Raji (cell line): Measurements from ENCODE around the gene CAMTA1.

ENCODE experiments used
- POLR2A ChIP-seq: IDR thresholded peaks from 2 replicates; pipeline ENCODE4 v1.6.1; 2011; ENCODE audit warnings: low read depth, low read length, control low read depth; ENCODE audit not compliant: insufficient read depth

Gene CAMTA1

GRCh38 chr1:7130127-7130526 lies 344.9 kb downstream of the CAMTA1 start:
- no peak for TF ChIP-seq POLR2A

- TF ChIP-seq POLR2A: no peak
These were observed 350.2 kb downstream of the CAMTA1 start for GRCh38 chr1:7135493-7135892.

- TF ChIP-seq POLR2A: no peak
These were observed 351.1 kb downstream of the CAMTA1 start for GRCh38 chr1:7136166-7136953.

- no peak for TF ChIP-seq POLR2A
These were observed 355.0 kb downstream of the CAMTA1 start for GRCh38 chr1:7140251-7140650.

GRCh38 chr1:7145947-7146346 lies 360.7 kb downstream of the CAMTA1 start:
- TF ChIP-seq POLR2A: no peak

GRCh38 chr1:7146710-7147109 lies 361.5 kb downstream of the CAMTA1 start:
- no peak for TF ChIP-seq POLR2A

- no peak for TF ChIP-seq POLR2A
These were observed 364.0 kb downstream of the CAMTA1 start for GRCh38 chr1:7149080-7149838.

- no peak for TF ChIP-seq POLR2A
These were observed 365.5 kb downstream of the CAMTA1 start for GRCh38 chr1:7150724-7151280.

GRCh38 chr1:7151978-7152377 lies 366.7 kb downstream of the CAMTA1 start:
- no peak for TF ChIP-seq POLR2A

GRCh38 chr1:7152655-7153054 lies 367.4 kb downstream of the CAMTA1 start:
- no peak for TF ChIP-seq POLR2A

GRCh38 chr1:7153464-7153863 lies 368.2 kb downstream of the CAMTA1 start:
- no peak for TF ChIP-seq POLR2A

GRCh38 chr1:7159116-7159781 lies 374.0 kb downstream of the CAMTA1 start:
- no peak for TF ChIP-seq POLR2A

GRCh38 chr1:7171168-7171567 lies 385.9 kb downstream of the CAMTA1 start:
- no peak for TF ChIP-seq POLR2A

GRCh38 chr1:7171574-7171973 lies 386.3 kb downstream of the CAMTA1 start:
- no peak for TF ChIP-seq POLR2A

- TF ChIP-seq POLR2A: no peak
These were observed 387.6 kb downstream of the CAMTA1 start for GRCh38 chr1:7172804-7173203.
